HG03354 (cell line): ENCODE measurements around the gene RRBP1.

ENCODE experiments used
- ATAC-seq: cut with Tn5 transposase; IDR thresholded peaks from one replicate; pipeline ENCODE4 v1.9.1; 2021; ENCODE audit warnings: mild to moderate bottlenecking; ENCODE audit not compliant: unreplicated experiment, poor library complexity, severe bottlenecking

The RRBP1 gene

GRCh38 chr20:17641520-17641964 lies 40.5 kb downstream of the RRBP1 start:
- ATAC-seq, result no peak

- no peak for ATAC-seq
These were observed 41.1 kb downstream of the RRBP1 start for GRCh38 chr20:17640875-17641378.

GRCh38 chr20:17640146-17640874 lies 41.7 kb downstream of the RRBP1 start:
- no peak for ATAC-seq

- ATAC-seq, result no peak
These were observed 43.1 kb downstream of the RRBP1 start for GRCh38 chr20:17638835-17639407.

GRCh38 chr20:17637985-17638640 lies 43.9 kb downstream of the RRBP1 start:
- ATAC-seq, result no peak

GRCh38 chr20:17637413-17637780 lies 44.6 kb downstream of the RRBP1 start:
- no peak for ATAC-seq

GRCh38 chr20:17636523-17637412 lies 45.3 kb downstream of the RRBP1 start:
- no peak for ATAC-seq

GRCh38 chr20:17635332-17636244 lies 46.5 kb downstream of the RRBP1 start:
- no peak for ATAC-seq

- no peak for ATAC-seq
These were observed 47.2 kb downstream of the RRBP1 start for GRCh38 chr20:17634661-17635331.

- ATAC-seq, result no peak
These were observed 48.1 kb downstream of the RRBP1 start for GRCh38 chr20:17633850-17634500.

- ATAC-seq, result no peak
These were observed 48.7 kb downstream of the RRBP1 start for GRCh38 chr20:17633221-17633849.

GRCh38 chr20:17631576-17632319 lies 50.3 kb downstream of the RRBP1 start:
- no peak for ATAC-seq

- ATAC-seq, result no peak
These were observed 51.2 kb downstream of the RRBP1 start for GRCh38 chr20:17630806-17631195.

- no peak for ATAC-seq
These were observed 51.8 kb downstream of the RRBP1 start for GRCh38 chr20:17630151-17630805.

- no peak for ATAC-seq
These were observed 52.4 kb downstream of the RRBP1 start for GRCh38 chr20:17629678-17630089.

GRCh38 chr20:17629025-17629424 lies 53.0 kb downstream of the RRBP1 start:
- ATAC-seq, result no peak
